ACHN (cell line): Measurements from ENCODE around the gene SFTPA2.
"Not testable (repeated sequence)": the region's sequence is repeated elsewhere in the genome, so short reads cannot be mapped to it uniquely, and the experiment has no call there.

ENCODE experiments used
- DNase-seq: peaks from one replicate; pipeline ENCODE4 v3.0.0-alpha.2; 2015
- in situ Hi-C: cut with HindIII; loops from 2 replicates; pipeline ENCODE4 v1.10.0; 2017; ENCODE audit warnings: low sequenced_read_pairs, low pct_ligation_motif_present, low pct_unique_long_range_greater_than_20kb

SFTPA2 gene

DNA sequence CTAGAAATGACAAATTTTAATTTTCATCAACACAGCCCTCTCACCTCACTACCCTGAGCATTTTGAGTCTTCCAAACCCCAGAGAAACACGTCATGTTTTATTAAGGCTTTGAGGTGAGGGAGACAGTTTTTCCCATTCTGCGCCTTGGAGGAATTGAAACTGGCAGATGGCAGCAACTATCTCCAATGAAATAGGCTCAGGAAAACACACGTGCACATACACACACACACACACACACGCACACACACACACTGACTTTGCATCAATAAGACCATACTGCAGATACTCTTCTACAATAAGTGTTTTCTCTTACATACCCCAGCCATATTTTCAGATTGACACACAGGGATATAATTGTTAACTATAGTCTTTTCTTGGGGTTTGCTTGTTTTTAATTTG is 3.2 kb upstream of the SFTPA2 start:
- no peak for DNase-seq
- in situ Hi-C loops: no loop called here

DNA sequence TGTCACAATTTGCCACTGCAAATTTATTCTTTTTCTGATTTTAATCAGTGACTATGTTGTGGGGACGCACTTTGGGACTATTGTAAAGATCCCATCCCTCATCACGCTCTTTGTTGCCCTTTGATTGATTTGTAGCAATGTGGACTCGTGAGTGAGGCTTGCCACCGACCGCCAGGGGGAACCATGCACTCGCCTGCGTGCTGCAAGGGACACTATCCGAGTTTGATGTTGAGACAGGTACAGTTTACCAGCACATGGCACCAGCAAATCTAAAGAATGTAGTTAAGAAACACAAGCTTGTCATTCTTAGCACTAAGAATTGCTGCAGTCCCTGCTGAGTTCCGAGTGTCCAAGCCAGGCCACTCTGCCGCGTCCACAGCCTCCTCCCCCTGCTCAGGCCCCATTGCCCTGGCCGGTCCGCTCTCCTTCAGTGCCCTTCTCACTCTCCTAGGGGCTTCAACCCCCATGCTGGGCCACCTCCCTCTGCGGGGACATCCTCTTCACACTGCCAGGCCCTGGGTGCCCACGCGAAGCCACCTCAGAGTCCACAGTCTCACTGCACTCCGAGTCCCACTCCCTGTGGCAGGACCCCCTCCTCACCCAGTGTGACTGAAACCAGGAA is 2.0 kb upstream of the SFTPA2 start:
- in situ Hi-C loops: no loop called here
- peak; percentile 60 for DNase-seq

DNA sequence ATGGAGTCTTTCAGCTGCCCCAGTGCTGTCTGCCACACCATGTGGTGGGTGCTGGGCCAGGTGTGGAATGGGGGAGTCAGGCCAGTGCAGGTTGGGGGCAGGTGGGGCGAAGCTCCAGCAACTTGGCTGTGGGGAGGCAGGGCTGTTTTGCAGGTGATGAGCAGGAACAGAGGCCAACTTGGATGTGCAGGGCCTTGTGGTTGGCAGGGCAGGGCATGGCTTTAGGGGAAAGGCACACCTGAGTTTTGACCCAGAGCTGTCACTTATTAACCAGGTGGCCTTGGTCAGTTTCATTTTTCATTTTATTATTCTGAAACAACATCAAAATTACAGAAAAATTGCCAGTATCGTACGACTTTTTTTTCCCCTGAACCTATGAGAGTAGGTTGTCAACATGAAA is 1.1 kb upstream of the SFTPA2 start:
- no peak for DNase-seq
- in situ Hi-C loops: no loop called here

DNA sequence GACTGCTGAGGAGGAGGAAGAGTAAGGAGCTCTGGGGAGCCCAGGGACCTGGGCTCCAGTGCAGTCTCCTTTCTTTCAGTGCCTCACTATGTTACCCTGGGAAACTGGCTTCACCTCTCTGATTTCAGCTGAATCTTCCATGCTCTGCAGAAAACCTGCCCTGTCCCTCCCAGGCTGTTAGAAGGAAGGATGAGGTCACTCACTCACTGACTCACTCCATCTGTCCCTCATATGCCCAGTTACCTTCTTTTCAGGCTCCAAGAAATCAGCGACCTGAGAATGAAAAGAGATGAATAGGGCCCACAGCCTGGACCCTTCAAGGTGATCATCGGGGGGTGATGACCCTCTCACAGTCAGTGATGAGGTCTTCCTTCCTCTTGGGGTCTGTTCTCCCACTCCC is 481 bp downstream of the SFTPA2 start:
- in situ Hi-C loops: no loop called here
- DNase-seq: peak; percentile 21

DNA sequence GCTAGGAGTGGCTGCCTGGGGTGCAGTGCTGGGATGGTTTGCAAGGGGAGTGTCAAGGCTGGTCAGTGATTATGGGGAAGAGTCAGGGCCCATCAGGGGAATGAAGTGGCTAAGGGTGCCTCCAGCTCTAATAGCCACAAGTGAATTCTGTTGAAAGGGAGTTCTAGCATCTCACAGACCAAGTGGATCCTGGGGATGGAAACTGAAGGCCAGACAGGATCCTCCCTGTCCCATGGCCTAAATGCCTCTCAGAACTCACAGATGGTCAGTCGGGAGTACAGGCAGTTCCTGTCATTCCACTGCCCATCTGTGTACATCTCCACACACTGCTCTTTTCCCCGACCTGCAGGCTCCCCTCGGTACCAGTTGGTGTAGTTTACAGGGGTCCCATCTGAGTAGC is 3.2 kb downstream of the SFTPA2 start:
- in situ Hi-C loops, DNase-seq: not testable (repeated sequence)

DNA sequence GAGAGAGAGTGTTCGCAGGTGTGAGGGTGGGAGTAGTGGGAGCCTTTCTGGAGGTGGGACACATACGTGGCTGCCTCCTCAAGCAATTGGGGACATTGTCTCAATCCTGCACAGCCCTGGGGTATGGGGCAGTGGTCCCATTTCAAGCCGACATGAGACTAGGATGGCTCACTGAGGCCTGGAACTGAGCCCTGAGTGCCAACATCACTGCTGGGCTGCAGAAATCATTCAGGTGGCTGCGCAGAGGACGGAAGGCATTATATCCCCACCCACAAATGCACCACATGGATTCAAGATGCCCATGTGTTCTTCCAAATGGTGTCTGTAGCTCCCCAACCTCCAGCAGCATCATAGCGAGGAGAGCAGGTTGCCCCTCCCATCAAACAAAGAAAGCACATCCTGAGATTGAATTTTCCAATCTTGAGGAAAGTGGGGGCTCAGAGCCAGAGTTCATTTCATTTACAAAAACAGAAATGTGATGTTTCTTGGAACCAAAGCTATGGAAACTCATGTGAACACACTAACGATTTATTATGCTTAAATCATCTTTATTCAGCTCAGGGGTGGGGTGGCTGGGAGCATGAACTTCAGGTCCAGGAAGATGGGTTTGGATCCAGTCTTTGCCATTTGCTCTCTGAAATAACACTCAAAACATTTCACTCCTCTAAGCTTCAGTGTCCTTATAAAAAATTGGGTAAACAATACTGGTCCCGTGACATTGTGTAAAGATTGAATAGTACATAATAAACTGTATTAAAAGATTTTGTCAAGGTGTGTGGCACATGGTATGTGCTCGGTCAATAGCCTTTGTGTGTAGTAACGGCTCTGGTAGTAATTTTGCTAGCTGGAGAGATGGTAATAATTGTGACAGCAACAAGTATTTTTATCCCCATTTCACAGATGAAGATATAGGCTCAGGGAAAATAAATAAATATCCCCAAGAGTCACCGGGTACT is 4.6 kb downstream of the SFTPA2 start:
- DNase-seq: no peak
- in situ Hi-C loops: no loop called here

DNA sequence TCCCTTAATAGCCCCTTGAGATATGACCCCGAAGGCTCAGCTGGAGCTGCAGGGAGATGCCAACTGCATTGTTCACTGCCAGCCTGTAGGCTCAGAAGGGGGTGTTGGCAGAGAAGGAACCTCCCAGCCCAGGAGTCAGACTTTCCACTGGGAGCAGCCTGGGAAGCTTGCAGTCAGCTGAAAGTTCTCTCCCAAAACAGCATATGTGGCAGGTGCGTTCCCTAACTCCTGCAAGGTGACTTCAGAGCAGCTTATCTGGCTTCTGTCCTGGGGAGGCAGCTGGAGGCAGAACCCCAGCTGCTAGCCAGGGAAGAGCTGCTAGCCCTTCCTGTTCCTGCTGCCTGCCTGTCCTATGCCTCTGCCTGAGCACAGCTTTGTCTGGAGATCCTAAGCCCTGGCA is 8.1 kb downstream of the SFTPA2 start:
- DNase-seq: no peak
- in situ Hi-C loops: no loop called here

DNA sequence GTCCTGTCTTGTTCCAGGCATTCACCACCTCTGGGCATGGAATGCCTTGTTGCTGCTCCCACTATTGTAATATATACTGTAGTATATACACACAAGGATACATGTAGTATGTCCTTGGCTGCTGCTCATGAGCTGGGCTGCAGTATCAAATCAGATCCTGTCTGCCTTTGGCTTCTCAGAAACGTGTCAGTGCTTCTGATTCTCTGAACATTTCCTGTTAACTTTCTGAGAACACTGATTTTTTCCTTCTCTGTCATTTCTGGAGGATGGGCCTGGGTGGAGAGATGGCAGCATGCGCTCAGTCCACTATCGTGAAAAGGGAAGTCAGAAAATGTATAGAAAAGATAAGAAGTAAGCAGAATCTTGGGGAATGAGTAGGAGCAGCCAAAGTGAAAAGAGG is 12.2 kb downstream of the SFTPA2 start:
- no peak for DNase-seq
- in situ Hi-C loops: no loop called here

DNA sequence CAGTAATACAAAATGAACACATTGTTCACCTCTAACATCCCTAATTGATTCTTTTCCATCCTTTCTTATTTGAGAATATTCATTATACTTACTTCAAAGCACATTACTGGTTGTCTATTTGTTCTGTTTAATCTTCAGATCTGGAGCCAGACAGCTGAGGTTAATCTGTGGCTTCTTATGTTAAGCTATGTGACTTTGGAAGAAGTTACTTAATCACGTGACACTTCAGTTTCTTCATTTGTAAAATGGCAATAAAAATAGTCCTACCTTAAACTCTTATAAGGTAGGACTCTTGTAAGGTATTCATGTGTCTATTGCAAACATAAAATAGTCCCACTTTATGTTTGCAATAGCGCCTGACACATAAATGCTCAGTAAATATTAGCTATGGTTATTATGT is 13.1 kb downstream of the SFTPA2 start:
- in situ Hi-C loops, DNase-seq: not testable (repeated sequence)

DNA sequence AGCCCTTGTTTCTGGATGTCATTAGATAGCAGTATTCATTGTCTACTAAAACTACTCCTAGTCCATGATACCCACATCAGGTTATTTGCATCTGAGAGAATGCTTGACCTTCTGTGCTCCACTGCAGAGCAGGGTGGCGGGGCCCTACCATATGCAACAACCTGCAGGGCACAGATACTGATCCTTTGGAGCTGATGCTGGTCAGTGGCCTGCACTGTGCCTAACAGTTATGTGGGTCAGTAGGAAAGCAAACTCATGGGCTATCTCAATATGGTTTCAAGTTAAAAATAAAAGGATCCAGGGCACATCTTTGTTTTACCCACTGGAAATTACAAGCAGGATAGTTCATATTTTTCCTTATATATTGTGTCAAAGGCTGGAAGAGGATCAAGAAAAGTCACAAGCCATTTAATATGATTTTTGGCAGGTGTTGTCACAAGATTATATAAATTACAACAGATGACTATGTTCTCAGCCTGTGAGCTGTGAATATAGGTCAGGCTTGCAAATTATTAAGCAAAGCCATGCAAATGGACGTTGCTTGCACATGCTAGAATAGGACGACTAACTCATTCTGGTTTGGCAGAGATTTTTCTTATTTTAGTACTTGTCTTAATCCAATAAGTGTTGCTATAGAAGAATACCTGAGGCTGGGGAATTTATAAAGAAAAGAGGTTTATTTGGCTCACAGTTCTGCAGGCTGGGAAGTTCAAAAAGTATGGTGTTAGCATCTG is 15.1 kb downstream of the SFTPA2 start:
- in situ Hi-C loops: not testable (repeated sequence)

DNA sequence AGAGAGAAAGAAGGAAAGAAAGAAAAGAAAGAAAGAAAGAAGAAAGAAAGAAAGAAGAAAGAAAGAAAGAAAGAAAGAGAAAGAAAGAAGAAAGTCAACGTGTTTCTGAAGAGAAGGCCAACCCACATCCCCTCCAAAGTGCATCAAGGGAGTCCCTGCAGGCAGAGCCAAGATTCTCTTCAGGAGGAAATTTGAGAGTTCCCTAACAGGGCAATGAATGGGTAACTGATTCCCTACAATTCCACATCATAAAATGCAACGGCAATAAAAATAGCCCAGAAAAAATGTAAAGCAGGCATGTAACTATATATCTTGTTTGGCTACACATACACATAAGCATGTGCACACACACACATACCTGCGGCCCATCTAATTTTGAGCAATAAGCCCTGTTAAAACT is 15.8 kb downstream of the SFTPA2 start:
- in situ Hi-C loops: not testable (repeated sequence)

More for the DNA sequence above, 15.1 kb downstream of the SFTPA2 start:
- DNase-seq: not testable (repeated sequence)

DNA sequence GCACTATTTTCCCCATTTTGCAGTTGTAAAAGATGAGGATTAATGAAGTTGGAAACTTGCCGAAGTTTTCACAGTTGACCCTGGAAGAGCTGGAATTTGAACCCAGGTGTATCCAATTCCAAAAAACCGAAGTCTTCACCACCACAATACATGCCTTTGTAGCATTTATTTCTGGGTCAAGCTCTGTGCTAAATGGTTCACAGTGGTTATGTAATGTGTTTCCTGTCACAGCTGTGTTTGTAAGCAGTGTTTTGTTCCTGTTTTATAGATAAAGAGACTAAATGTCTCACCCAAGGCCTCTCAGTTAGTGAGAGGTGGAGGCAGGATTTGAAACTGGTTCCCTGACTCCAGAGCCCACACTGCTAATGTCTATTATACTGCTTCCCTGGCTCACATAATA is 17.6 kb downstream of the SFTPA2 start:
- in situ Hi-C loops: no loop called here
- no peak for DNase-seq

More for the DNA sequence above, 15.8 kb downstream of the SFTPA2 start:
- DNase-seq: not testable (repeated sequence)

DNA sequence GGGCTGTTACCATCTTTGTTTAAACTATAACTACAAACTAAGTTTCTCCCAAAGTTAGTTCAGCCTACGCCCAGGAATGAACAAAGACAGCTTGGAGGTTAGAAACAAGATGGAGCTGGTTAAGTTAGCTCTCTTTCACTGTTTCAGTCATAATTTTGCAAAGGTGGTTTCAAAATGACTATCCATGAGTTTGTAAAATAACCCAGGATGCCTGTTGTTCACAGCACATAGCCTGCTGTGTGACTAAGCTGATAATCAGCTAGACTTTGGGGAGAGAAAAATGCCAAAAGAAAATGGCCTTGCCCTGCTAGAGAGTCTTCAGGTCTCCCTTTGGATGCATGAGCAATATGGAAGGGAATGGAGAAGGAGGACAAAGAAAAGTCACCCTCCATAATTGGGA is 19.3 kb downstream of the SFTPA2 start:
- in situ Hi-C loops: not testable (repeated sequence)

DNA sequence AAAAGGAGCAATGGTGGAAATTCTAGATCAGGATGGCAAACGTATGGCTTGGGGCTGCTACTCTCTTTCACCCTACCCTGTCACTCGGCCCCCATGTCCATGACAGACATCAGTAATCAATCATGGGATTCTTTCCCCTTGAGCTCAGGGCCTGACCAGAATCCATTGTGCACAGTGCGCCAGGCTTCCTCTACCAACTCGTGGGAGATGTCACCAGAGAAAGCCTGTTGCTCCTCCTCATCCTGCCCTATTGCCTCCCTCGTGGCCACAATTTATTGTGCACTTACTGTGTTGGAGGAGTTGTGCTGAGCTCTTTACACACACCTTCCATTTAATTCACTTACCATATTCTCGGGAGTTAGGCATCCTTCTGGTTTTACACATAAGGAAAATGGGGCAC is 21.9 kb downstream of the SFTPA2 start:
- in situ Hi-C loops, DNase-seq: not testable (repeated sequence)

More for the DNA sequence above, 19.3 kb downstream of the SFTPA2 start:
- DNase-seq: not testable (repeated sequence)

DNA sequence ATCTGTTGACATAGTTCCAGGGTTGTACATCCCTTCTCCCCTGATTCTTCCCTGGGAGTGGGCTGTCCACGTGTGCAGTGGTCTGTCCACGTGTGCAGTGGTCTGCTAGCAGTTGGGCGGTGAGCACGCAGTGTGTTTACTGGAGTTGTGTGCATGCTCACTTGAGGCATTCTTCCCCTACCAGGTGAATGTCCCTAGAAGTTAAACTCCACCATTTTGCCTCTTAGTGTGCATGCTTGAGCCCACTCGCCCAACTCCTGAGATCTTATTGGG is 26.4 kb downstream of the SFTPA2 start:
- in situ Hi-C loops, DNase-seq: not testable (repeated sequence)

DNA sequence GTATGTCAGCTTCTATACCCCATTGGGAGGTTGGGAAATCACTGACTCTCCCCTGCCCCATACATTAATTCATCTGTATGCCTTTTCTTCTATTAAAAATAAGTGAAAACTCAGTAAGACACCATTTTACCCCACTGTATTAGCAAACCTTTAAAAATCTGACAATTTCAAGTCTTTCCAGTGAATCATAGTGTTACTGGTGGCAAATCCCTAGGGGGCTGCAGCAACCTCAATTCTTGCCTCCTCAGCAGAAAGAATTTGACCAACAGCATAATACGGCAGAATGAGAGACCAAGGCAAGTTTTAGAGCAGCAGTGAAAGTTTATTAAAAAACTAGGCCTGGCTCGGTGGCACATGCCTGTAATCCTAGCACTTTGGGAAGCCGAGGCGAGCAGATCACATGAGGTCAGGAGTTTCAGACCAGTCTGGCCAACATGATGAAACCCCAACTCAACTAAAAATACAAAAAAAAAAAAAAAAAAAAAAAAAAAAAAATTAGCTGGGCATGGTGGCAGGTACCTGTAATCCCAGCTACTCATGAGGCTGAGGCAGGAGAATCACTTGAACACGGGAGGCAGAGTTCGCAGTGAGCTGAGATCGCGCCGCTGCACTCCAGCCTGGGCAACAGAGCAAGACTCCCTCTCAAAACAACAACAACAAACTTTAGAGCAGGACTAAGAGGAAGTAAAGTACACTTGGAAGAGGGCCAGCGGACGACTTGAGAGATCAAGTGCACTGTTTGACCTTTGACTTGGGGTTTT is 26.9 kb downstream of the SFTPA2 start:
- in situ Hi-C loops, DNase-seq: not testable (repeated sequence)

DNA sequence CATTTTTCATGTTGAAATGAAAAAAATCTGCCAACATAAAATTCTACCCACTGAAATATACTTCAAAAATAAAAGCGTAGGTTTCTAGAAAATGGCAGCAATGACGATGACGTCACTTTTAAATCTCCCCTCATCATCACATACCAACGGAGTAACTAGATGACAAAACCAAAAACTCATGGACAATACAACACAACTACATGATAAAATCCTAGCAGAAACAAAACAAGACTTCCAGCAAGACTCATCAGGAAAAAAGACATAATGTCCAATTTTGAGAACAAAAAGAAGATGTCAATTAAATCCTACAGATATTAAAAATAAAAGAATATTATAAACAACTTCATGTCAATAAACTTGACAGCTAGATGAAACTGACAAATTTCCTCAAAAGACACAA is 31.9 kb downstream of the SFTPA2 start:
- in situ Hi-C loops, DNase-seq: not testable (repeated sequence)

DNA sequence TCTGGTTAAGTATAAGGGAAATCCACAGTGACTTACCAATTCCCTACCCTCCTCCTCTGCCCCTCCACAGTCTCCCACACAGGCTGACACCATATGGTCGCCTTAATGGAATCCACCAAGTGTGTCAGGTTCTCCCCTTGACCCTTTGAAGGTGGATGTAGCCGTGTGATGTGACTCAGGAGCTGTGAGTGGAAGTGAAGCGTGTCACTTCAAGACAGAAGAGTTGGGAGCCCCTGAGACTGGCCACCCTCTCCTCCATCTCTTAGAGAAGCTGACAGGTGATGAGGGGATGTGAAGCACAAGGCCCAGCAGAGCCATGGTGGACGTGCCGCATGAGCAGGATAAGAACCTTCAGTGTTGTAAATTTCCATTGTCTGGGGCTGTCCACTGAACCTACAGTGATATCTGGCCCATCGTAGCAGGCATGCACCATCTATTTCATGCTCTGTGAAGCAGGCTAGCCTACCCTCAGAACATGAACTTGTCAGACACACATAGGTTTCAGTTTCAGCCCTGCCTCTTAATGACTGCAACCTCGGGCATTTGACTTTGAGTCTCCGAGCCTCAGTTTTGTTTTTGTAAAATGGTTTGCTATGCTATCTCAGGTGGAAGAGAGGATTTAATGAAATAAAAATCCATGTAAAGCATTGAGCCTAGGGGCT is 35.0 kb downstream of the SFTPA2 start:
- DNase-seq, in situ Hi-C loops: not testable (repeated sequence)
